ENCODE data around the gene BAD. TPM values are rescaled to one million over a fixed set of nuclear protein-coding genes. Genes with fewer than 3 reads are reported as not detected.

Gene BAD
- polyA plus RNA-seq, 1 donor (not counting 4 experiments of a cell fraction or from before 2014, with no cell fraction given): 58.3 TPM

GRCh38 chr11:64269540-64270220 is 14.8 kb downstream of the BAD start:
- Histone ChIP-seq H3K27ac (ENCODE audit: control insufficient read depth, insufficient read depth, low read length) (peak overlapping the region; percentile 78), H3K79me2 (ENCODE audit: control insufficient read depth, insufficient read depth, low read length) (no peaks in the 10 kb centered on the region), H3K9me3 (ENCODE audit: control insufficient read depth, low read depth, low read length) (no peaks in the 10 kb centered on the region), H3K4me3 (ENCODE audit: control insufficient read depth in 2 of 3, extremely low read depth in 1 of 3, insufficient read depth in 2 of 3, low read depth in 1 of 3, low read length in 3 of 3) (peak overlapping the region; percentile 35 to 76 (median 70)), H3K9me1 (ENCODE audit: control insufficient read depth, extremely low read depth, insufficient read depth, low read length) (no peaks in the 10 kb centered on the region), H3K9ac (ENCODE audit: control insufficient read depth, extremely low read depth, insufficient read depth, low read length) (peak overlapping the region; percentile 72), H3K4me1 (ENCODE audit: control insufficient read depth, extremely low read depth, insufficient read depth, low read length) (peaks cover 55% of the 10 kb centered on the region), H3K36me3 (ENCODE audit: control insufficient read depth in 2 of 2, extremely low read depth in 1 of 2, insufficient read depth in 2 of 2, low read length in 2 of 2) (peaks cover 10 to 27% of the 10 kb centered on the region in 2 experiments), H2AFZ (ENCODE audit: control insufficient read depth, low read length) (no peak overlapping the region), H3K27me3 (ENCODE audit: control insufficient read depth, extremely low read depth, insufficient read depth, low read length) (no peaks in the 10 kb centered on the region), H4K20me1 (ENCODE audit: control insufficient read depth, extremely low read depth, insufficient read depth, low read length) (no peaks in the 10 kb centered on the region), H3K4me2 (ENCODE audit: control insufficient read depth, extremely low read depth, insufficient read depth, low read depth, low read length) (peak overlapping the region; percentile 87)
- DNase-seq (ENCODE audit: low read depth, low spot score) (peak; percentile 97), FAIRE-seq (no peak)
- TF ChIP-seq EZH2 (IDR thresholded peaks at IDR 0.05; ENCODE audit: low read length): no peak
- dilution Hi-C loops (cut with MboI; ENCODE audit: extremely low pct_ligation_motif_present, low sequenced_read_pairs): no loop called here

GRCh38 chr11:64268893-64269539 is 15.4 kb downstream of the BAD start:
- no peak for DNase-seq (ENCODE audit: low read depth, low spot score)
- Histone ChIP-seq H3K9me3 (ENCODE audit: control insufficient read depth, low read depth, low read length) (no peaks in the 10 kb centered on the region), H3K36me3 (ENCODE audit: control insufficient read depth in 2 of 2, extremely low read depth in 1 of 2, insufficient read depth in 2 of 2, low read length in 2 of 2) (peaks cover 16 to 34% of the 10 kb centered on the region in 2 experiments), H3K4me1 (ENCODE audit: control insufficient read depth, extremely low read depth, insufficient read depth, low read length) (peaks cover 55% of the 10 kb centered on the region), H3K9ac (ENCODE audit: control insufficient read depth, extremely low read depth, insufficient read depth, low read length) (peak overlapping the region; percentile 72), H3K4me3 (ENCODE audit: control insufficient read depth in 2 of 3, extremely low read depth in 1 of 3, insufficient read depth in 2 of 3, low read depth in 1 of 3, low read length in 3 of 3) (peak overlapping the region; percentile 35 to 70 (median 65)), H3K9me1 (ENCODE audit: control insufficient read depth, extremely low read depth, insufficient read depth, low read length) (no peaks in the 10 kb centered on the region), H3K4me2 (ENCODE audit: control insufficient read depth, extremely low read depth, insufficient read depth, low read depth, low read length) (peak overlapping the region; percentile 87), H3K27me3 (ENCODE audit: control insufficient read depth, extremely low read depth, insufficient read depth, low read length) (no peaks in the 10 kb centered on the region), H4K20me1 (ENCODE audit: control insufficient read depth, extremely low read depth, insufficient read depth, low read length) (no peaks in the 10 kb centered on the region), H2AFZ (ENCODE audit: control insufficient read depth, low read length) (no peak overlapping the region), H3K27ac (ENCODE audit: control insufficient read depth, insufficient read depth, low read length) (peak overlapping the region; percentile 78), H3K79me2 (ENCODE audit: control insufficient read depth, insufficient read depth, low read length) (no peaks in the 10 kb centered on the region)
- FAIRE-seq: no peak
- dilution Hi-C loops (cut with MboI; ENCODE audit: extremely low pct_ligation_motif_present, low sequenced_read_pairs): no loop called here
- no peak for TF ChIP-seq EZH2 (IDR thresholded peaks at IDR 0.05; ENCODE audit: low read length)
- no peak for TF ChIP-seq CTCF (optimal IDR thresholded peaks at IDR 0.05 in 1 of 3, IDR thresholded peaks at IDR 0.05 in 1 of 3, conservative IDR thresholded peaks at IDR 0.05 in 1 of 3; ENCODE audit: extremely low read depth in 1 of 3, insufficient read depth in 2 of 3, low read length in 3 of 3)

All from keratinocyte (primary cell).